Right lobe of liver (tissue), 4 donors: Measurements from ENCODE around the gene TASOR2.

Experiments
- POLR2A ChIP-seq: fragments of 450-650 bp; IDR thresholded peaks from one replicate; pipeline ENCODE4 v1.6.1; 2017; ENCODE audit warnings: antibody characterized with exemption, mild to moderate bottlenecking
- TF ChIP-seq, protein P1 (sequence below), 4 donors: fragments of 200-600 bp in 3 of 4; fragments of 450-650 bp in 1 of 4; IDR thresholded peaks; one replicate each; pipeline versions ENCODE4 v1.5.1 to v1.8.0; 2016 to 2022; ENCODE audit warnings: antibody characterized with exemption in 4 of 4, mild to moderate bottlenecking in 2 of 4
- donor health status: DM: no; HTN: no; CAD: no.
- donor health status: DM: no; HTN: no; CAD: no.
- donor health status: DM: no; HTN: yes; CAD: no.

DNA sequence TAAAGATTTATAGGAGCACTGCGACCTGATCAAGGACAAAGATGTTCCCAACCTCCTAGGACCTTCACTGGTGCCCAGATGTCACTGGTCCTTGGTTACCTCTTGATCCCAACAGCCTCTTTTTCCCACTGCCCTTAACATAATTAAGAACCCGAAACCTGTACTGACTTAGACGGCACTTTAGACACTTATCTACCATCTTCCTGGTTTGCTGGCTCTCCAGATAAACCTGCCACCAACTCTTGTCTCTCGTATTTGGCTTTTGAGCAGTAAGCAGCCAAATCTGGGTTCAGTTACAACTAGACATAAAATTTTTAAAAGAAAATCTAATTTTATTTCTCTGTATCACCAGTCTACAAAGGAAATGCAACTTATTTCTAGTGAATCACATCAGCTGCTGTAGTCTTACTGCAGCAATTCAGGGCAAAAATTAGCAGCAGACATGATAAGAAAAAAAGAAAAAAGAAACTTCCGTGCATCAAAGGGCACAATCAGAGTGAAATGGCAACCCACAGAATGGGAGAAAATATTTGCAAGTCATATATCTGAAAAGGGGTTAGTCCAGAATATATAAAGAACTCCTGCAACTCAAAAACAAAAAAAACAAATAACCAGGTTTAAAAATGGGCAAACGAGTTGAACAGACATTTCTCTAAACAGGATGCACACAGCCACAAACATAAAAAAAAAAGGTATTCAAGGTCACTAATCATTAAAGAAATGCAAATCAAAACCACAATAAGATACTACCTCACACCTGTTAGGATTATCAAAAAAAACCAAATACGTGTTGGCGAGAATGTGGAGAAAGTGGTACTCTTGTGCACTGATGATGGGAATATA lies 27.7 kb upstream of the TASOR2 start:
- TF ChIP-seq, protein P1, sequence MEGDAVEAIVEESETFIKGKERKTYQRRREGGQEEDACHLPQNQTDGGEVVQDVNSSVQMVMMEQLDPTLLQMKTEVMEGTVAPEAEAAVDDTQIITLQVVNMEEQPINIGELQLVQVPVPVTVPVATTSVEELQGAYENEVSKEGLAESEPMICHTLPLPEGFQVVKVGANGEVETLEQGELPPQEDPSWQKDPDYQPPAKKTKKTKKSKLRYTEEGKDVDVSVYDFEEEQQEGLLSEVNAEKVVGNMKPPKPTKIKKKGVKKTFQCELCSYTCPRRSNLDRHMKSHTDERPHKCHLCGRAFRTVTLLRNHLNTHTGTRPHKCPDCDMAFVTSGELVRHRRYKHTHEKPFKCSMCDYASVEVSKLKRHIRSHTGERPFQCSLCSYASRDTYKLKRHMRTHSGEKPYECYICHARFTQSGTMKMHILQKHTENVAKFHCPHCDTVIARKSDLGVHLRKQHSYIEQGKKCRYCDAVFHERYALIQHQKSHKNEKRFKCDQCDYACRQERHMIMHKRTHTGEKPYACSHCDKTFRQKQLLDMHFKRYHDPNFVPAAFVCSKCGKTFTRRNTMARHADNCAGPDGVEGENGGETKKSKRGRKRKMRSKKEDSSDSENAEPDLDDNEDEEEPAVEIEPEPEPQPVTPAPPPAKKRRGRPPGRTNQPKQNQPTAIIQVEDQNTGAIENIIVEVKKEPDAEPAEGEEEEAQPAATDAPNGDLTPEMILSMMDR (IDR thresholded peaks at IDR 0.05), result no peak
- no peak for TF ChIP-seq POLR2A
